ENCODE data around the gene MFAP2.

The MFAP2 gene

GRCh38 chr1:16926491-16927073 is 53.8 kb downstream of the MFAP2 start:
- no peak for DNase-seq

DNA sequence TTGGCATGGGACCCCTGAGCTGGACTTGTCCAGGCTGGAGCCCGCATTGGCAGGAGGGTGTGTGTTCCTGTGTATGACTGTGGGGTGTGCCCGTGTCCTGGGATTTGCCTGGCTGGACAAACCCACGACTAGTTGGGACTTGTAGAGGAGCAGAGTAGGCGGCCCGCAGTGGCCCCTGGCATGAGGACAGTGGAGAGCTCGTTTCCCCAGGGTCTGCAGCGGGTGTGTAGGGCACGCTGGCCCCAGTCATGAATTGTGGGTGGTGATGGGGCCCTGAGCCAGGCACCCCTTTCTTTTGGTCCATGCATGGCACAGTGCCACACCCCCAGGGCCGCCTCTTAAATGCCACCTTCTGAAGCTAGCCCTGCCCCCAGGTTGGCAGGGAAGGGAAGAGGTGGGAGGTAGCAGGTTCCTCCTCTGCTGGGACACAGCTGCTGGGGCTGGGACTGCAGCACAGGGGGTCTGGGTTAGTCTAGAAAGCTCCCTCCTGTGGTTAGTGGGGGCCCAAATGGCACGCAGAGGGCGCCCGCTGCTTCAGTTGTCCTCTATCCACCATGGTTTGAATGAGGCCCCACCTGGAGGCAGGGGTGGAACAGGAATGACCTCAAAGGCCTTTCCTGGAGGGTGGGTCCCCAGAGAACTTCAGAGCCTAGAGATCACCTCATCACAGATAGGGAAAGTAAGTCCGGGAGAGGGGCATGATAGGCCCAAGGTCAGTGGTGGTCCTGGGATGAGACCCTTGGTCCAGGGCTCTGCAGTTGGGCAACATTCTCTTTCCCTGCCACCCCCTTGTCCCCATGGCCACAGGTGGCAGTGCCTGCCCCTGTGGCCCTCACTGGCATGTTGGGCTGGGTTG is 54.6 kb downstream of the MFAP2 start:
- DNase-seq, result no peak

- no peak for DNase-seq
Observed at GRCh38 chr1:16924919-16925477, 55.4 kb downstream of the MFAP2 start.
